H1 (cell line): Measurements from ENCODE around the gene MEX3C. TPM values are rescaled to one million over a fixed set of nuclear protein-coding genes. Genes with fewer than 3 reads are reported as not detected.

ENCODE experiments used
- CTCF ChIA-PET: fragments of 300-600 bp; sonication (Branson Sonifier 250); formaldehyde crosslinking; loops from one replicate; lab custom pipeline; 2021; ENCODE audit not compliant: partially characterized antibody; lab: Charles Lee
- POLR2A ChIA-PET: fragments of 300-600 bp; sonication (Branson Sonifier 250); formaldehyde crosslinking; loops from one replicate; lab custom pipeline; 2021; ENCODE audit warnings: inconsistent platforms; ENCODE audit not compliant: partially characterized antibody; lab: Charles Lee
- DNase-seq, 2 experiments: peaks; one replicate each; pipeline versions ENCODE4 v3.0.0 to v3.0.0-alpha.2; 2010 to 2022; ENCODE audit warnings: low spot score in 2 of 2, low read depth in 1 of 2, mixed read lengths in 1 of 2
- FAIRE-seq: peaks from 2 replicates; lab custom pipeline; 2011; peaks lifted over from hg19 to GRCh38; lab: Jason Lieb, UNC
- H2AFZ ChIP-seq: 2 replicates; pipeline ENCODE4 v1.8.1; 2012; ENCODE audit warnings: low read length, inconsistent platforms
- H2AK5ac ChIP-seq: 2 replicates; pipeline ENCODE4 v1.6.1; 2013; ENCODE audit warnings: low read depth, low read length
- H2BK120ac ChIP-seq: replicated peaks from 2 replicates; pipeline ENCODE3; 2013; ENCODE audit warnings: low read depth, low read length, inconsistent platforms
- H2BK12ac ChIP-seq: 2 replicates; pipeline ENCODE4 v1.6.1; 2013; ENCODE audit warnings: low read depth, low read length
- H2BK15ac ChIP-seq: 2 replicates; pipeline ENCODE4 v1.6.1; 2013; ENCODE audit warnings: low read length
- H2BK20ac ChIP-seq: 2 replicates; pipeline ENCODE4 v1.6.1; 2013; ENCODE audit warnings: low read length
- H2BK5ac ChIP-seq: 2 replicates; pipeline ENCODE4 v1.6.1; 2013; ENCODE audit warnings: low read depth, low read length
- H3K14ac ChIP-seq: 2 replicates; pipeline ENCODE4 v1.6.1; 2013; ENCODE audit warnings: inconsistent platforms; ENCODE audit not compliant: insufficient read length
- H3K18ac ChIP-seq: 2 replicates; pipeline ENCODE4 v1.6.1; 2013; ENCODE audit warnings: low read length; ENCODE audit errors: extremely low read depth
- H3K23ac ChIP-seq: 2 replicates; pipeline ENCODE4 v1.6.1; 2013; ENCODE audit warnings: inconsistent platforms; ENCODE audit not compliant: insufficient read length
- H3K23me2 ChIP-seq: 2 replicates; pipeline ENCODE4 v1.6.1; 2013; ENCODE audit warnings: low read depth, low read length
- H3K27ac ChIP-seq: 2 replicates; pipeline ENCODE4 v1.6.1; 2011; ENCODE audit warnings: low read depth, low read length, inconsistent platforms
- H3K27me3 ChIP-seq, 4 experiments: replicated peaks in 1 of 4; 1 replicate in 1 of 4; 2 replicates in 3 of 4; pipeline versions ENCODE4 v1.6.1 to v1.8.1; 2011 to 2013; ENCODE audit warnings: low read length in 3 of 4, mild to moderate bottlenecking in 3 of 4, inconsistent platforms in 2 of 4, mixed read lengths in 2 of 4, moderate library complexity in 1 of 4; ENCODE audit not compliant: control insufficient read depth in 3 of 4, insufficient read depth in 3 of 4; ENCODE audit errors: extremely low read depth in 1 of 4
- H3K36me3 ChIP-seq, 4 experiments: 2 replicates each; pipeline versions ENCODE4 v1.6.1 to v1.8.1; 2011 to 2013; ENCODE audit warnings: mild to moderate bottlenecking in 4 of 4, low read length in 3 of 4, moderate library complexity in 2 of 4, control low read depth in 1 of 4, inconsistent platforms in 1 of 4; ENCODE audit not compliant: insufficient read depth in 4 of 4, control insufficient read depth in 2 of 4
- H3K4ac ChIP-seq: replicated peaks from 2 replicates; pipeline ENCODE3; 2013; ENCODE audit warnings: low read length, low read depth, mixed read lengths, inconsistent platforms; ENCODE audit not compliant: insufficient read length
- H3K4me1 ChIP-seq, 4 experiments: replicated peaks in 1 of 4; 1 replicate in 1 of 4; 2 replicates in 3 of 4; pipeline versions ENCODE4 v1.6.1 to v1.8.1; 2011 to 2013; ENCODE audit warnings: low read length in 3 of 4, inconsistent platforms in 2 of 4, mixed read lengths in 1 of 4; ENCODE audit not compliant: insufficient read depth in 4 of 4, control insufficient read depth in 3 of 4
- H3K4me2 ChIP-seq, 2 experiments: 2 replicates each; pipeline versions ENCODE4 v1.6.1 to v1.8.1; 2011 to 2013; ENCODE audit warnings: low read depth in 2 of 2, low read length in 2 of 2, control low read depth in 1 of 2, inconsistent platforms in 1 of 2, mild to moderate bottlenecking in 1 of 2; ENCODE audit not compliant: insufficient read depth in 1 of 2
- H3K4me3 ChIP-seq, 4 experiments: fragments of 200-600, 300-600 bp in 1 of 4; sonication (generic), shearing (Covaris generic), sonication (Bioruptor Twin) in 1 of 4; 2 replicates each; pipeline versions ENCODE4 v1.5.1 to v1.8.1; 2011 to 2016; ENCODE audit warnings: low read length in 4 of 4, low read depth in 3 of 4, control low read depth in 2 of 4, inconsistent platforms in 2 of 4, mild to moderate bottlenecking in 2 of 4, mixed read lengths in 1 of 4, moderate library complexity in 1 of 4; ENCODE audit not compliant: insufficient read depth in 2 of 4; ENCODE audit errors: extremely low read depth in 1 of 4
- H3K56ac ChIP-seq: replicated peaks from 2 replicates; pipeline ENCODE3; 2013; ENCODE audit warnings: low read depth, mild to moderate bottlenecking, mixed read lengths, low read length, inconsistent platforms; ENCODE audit not compliant: insufficient read length
- H3K79me1 ChIP-seq: 2 replicates; pipeline ENCODE4 v1.6.1; 2013; ENCODE audit warnings: low read depth, low read length, control low read depth
- H3K79me2 ChIP-seq, 2 experiments: 2 replicates each; pipeline versions ENCODE4 v1.6.1 to v1.8.1; 2012 to 2013; ENCODE audit warnings: low read length in 2 of 2, mild to moderate bottlenecking in 2 of 2, inconsistent platforms in 1 of 2; ENCODE audit not compliant: insufficient read depth in 2 of 2, control insufficient read depth in 1 of 2
- H3K9ac ChIP-seq, 4 experiments: replicated peaks in 1 of 4; 1 replicate in 1 of 4; 2 replicates in 3 of 4; pipeline versions ENCODE4 v1.6.1 to v1.8.1; 2011 to 2013; ENCODE audit warnings: low read depth in 3 of 4, low read length in 3 of 4, control low read depth in 2 of 4, mild to moderate bottlenecking in 2 of 4, moderate library complexity in 2 of 4, inconsistent platforms in 1 of 4; ENCODE audit errors: extremely low read depth in 1 of 4
- H3K9me3 ChIP-seq, 2 experiments: 2 replicates each; pipeline versions ENCODE4 v1.6.1 to v1.8.1; 2012 to 2013; ENCODE audit warnings: mild to moderate bottlenecking in 2 of 2, moderate library complexity in 2 of 2, control low read depth in 1 of 2, inconsistent platforms in 1 of 2, low read depth in 1 of 2, low read length in 1 of 2, mixed read lengths in 1 of 2; ENCODE audit not compliant: insufficient read depth in 2 of 2
- H4K20me1 ChIP-seq, 2 experiments: replicated peaks in 1 of 2; 2 replicates each; pipeline versions ENCODE3 to v1.8.1; 2011 to 2013; ENCODE audit warnings: inconsistent platforms in 2 of 2, low read length in 2 of 2, mild to moderate bottlenecking in 1 of 2; ENCODE audit not compliant: insufficient read depth in 2 of 2, control insufficient read depth in 1 of 2
- H4K5ac ChIP-seq: 2 replicates; pipeline ENCODE4 v1.6.1; 2013; ENCODE audit warnings: low read length, low read depth, mixed read lengths, inconsistent platforms; ENCODE audit not compliant: insufficient read length
- H4K8ac ChIP-seq: 2 replicates; pipeline ENCODE4 v1.8.0; 2013; ENCODE audit warnings: mild to moderate bottlenecking, moderate library complexity, low read length, inconsistent platforms; ENCODE audit not compliant: insufficient read depth; ENCODE audit errors: extremely low read depth
- H4K91ac ChIP-seq: replicated peaks from 2 replicates; pipeline ENCODE3; 2013; ENCODE audit warnings: low read length, mixed read lengths, inconsistent platforms; ENCODE audit not compliant: insufficient read length
- NRF1 ChIP-seq: IDR thresholded peaks from 2 replicates; pipeline ENCODE4 v1.6.1; 2011; ENCODE audit warnings: mild to moderate bottlenecking, low read depth, low read length, improper control_type of control experiment
- TAF7 ChIP-seq: optimal IDR thresholded peaks from 2 replicates; pipeline ENCODE3; 2011; ENCODE audit warnings: low read depth, mild to moderate bottlenecking, inconsistent platforms, low read length, moderate library complexity, borderline replicate concordance
- TEAD4 ChIP-seq: IDR thresholded peaks from 2 replicates; pipeline ENCODE4 v1.6.1; 2012; ENCODE audit warnings: low read depth, low read length, inconsistent platforms, mixed read lengths
- WGBS, 2 experiments: shearing (Covaris generic) in 1 of 2; methylation state at CpG; one replicate each; pipeline versions ENCODE4 v1.1.6 to v1.1.7; 2013 to 2015; ENCODE audit warnings: low lambda C conversion rate in 2 of 2, mixed read lengths in 2 of 2, inconsistent platforms in 1 of 2, low coverage in 1 of 2, missing lambda C conversion rate in 1 of 2; ENCODE audit not compliant: insufficient replicate concordance in 2 of 2, insufficient coverage in 1 of 2, insufficient read length in 1 of 2; ENCODE audit errors: extremely low coverage in 1 of 2, missing lambda C conversion rate in 1 of 2; 5-methylcytosine and 5-hydroxymethylcytosine counted together
- polyA plus RNA-seq, 7 experiments: library from polyadenylated mRNA; depleted of rRNA in 3 of 7; stranded (reverse) in 5 of 7; unstranded in 2 of 7; fragments of >200 nt in 5 of 7; fragments of 200-250 nt in 2 of 7; gene quantifications; 1 replicate in 5 of 7; 2 replicates in 1 of 7; 4 replicates in 1 of 7; pipeline versions ENCODE4 v1.2.1 to v1.2.3, GENCODE V29; 2011 to 2013; ENCODE audit warnings: missing spikeins in 2 of 7, mixed read lengths in 2 of 7
- total RNA-seq: library from RNA; stranded (reverse); fragmentation: NEBNext Ultra II Directional; extraction: Animal tissue kit (Norgen Biotek cat#: 25700); gene quantifications from 2 replicates; pipeline ENCODE4 v1.2.1, GENCODE V29; 2021
- TF ChIP-seq, protein P1 (sequence below), 3 experiments: IDR thresholded peaks; 1 replicate in 2 of 3; 2 replicates in 1 of 3; pipeline versions ENCODE4 v1.5.1 to v1.6.1; 2011; ENCODE audit warnings: low read length in 3 of 3, mild to moderate bottlenecking in 3 of 3, inconsistent platforms in 2 of 3, low read depth in 1 of 3, moderate library complexity in 1 of 3; ENCODE audit not compliant: insufficient read depth in 1 of 3; ENCODE audit errors: control extremely low read depth in 1 of 3
- TF ChIP-seq, protein P2 (sequence below): IDR thresholded peaks from 2 replicates; pipeline ENCODE4 v1.6.1; 2012; ENCODE audit warnings: inconsistent platforms

Gene MEX3C
- total and polyA plus RNA-seq, 2 of the 8 experiments (the other 6 are each of a cell fraction or from before 2014, with no cell fraction given), result 48.2 to 103 TPM

DNA sequence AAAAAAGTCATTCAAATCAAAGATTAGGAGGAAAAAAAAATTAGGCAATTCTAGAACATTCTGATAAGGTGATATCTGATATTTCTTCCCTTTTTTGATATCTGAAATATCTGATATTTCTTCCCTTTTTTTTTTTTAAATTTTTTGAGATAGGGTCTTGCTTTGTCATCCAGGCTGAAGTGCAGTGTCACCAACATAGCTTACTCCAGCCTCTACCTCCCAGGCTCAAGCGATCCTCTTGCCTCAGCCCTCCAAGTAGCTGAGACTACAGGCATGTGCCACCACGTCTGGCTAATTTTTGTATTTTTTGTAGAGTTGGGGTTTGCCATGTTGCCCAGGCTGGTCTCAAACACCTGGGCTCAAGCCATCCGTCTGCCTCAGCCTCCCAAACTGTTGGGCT is 33.9 kb downstream of the MEX3C start:
- Histone ChIP-seq H2AK5ac (peak overlapping the region; percentile 65; the same call in 1 of the 2 replicates), H2BK20ac (no peak overlapping the region), H2BK120ac (no peak overlapping the region), H4K91ac (no peak overlapping the region), H3K79me2 (no peaks in the 10 kb centered on the region), H4K5ac (no peak overlapping the region), H2BK15ac (no peak overlapping the region), H2BK5ac (no peak overlapping the region), H3K4ac (no peak overlapping the region), H3K23me2 (no peaks in the 10 kb centered on the region; the same call in 1 of the 2 replicates), H4K20me1 (no peaks in the 10 kb centered on the region), H3K56ac (no peak overlapping the region), H3K4me2 (no peak overlapping the region), H3K4me3 (no peak overlapping the region), H2BK12ac (no peak overlapping the region), H2AFZ (no peak overlapping the region), H3K14ac (no peak overlapping the region), H3K4me1 (peaks cover 4 to 14% (median 8%) of the 10 kb centered on the region in 4 experiments), H3K36me3 (no peaks in the 10 kb centered on the region), H3K9ac (no peak overlapping the region), H4K8ac (no peak overlapping the region), H3K27ac (no peak overlapping the region), H3K23ac (no peak overlapping the region), H3K27me3 (no peaks in the 10 kb centered on the region; a peak in 2 of 7 replicates), H3K79me1 (no peaks in the 10 kb centered on the region), H3K18ac (no peak overlapping the region), H3K9me3 (no peaks in the 10 kb centered on the region)
- CTCF ChIA-PET, result interaction anchor here (2.3 kb wide), 1 partner anchor 13 kb away, joined by 8 read pairs; no protein-coding TSS in a partner anchor
- DNase-seq (no peak), FAIRE-seq (no peak)
- POLR2A ChIA-PET, result interaction anchor here (1.8 to 2.5 kb wide), 3 partner anchors 18 to 33 kb away, joined by 3 to 6 read pairs (median 6); no protein-coding TSS in a partner anchor
- WGBS, 2 experiments, result 88% methylated on average over 3 of the region's 3 CpGs; no CpG with 5 or more reads in 1 of the 2 experiments
- TF ChIP-seq, protein P1, sequence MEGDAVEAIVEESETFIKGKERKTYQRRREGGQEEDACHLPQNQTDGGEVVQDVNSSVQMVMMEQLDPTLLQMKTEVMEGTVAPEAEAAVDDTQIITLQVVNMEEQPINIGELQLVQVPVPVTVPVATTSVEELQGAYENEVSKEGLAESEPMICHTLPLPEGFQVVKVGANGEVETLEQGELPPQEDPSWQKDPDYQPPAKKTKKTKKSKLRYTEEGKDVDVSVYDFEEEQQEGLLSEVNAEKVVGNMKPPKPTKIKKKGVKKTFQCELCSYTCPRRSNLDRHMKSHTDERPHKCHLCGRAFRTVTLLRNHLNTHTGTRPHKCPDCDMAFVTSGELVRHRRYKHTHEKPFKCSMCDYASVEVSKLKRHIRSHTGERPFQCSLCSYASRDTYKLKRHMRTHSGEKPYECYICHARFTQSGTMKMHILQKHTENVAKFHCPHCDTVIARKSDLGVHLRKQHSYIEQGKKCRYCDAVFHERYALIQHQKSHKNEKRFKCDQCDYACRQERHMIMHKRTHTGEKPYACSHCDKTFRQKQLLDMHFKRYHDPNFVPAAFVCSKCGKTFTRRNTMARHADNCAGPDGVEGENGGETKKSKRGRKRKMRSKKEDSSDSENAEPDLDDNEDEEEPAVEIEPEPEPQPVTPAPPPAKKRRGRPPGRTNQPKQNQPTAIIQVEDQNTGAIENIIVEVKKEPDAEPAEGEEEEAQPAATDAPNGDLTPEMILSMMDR (IDR thresholded peaks at IDR 0.05; ENCODE audit: control extremely low read depth in 1 of 3, insufficient read depth in 1 of 3, low read depth in 1 of 3, low read length in 3 of 3), result no peak
- no peak for TF ChIP-seq TEAD4
- TF ChIP-seq TAF7, result no peak
- TF ChIP-seq, protein P2, sequence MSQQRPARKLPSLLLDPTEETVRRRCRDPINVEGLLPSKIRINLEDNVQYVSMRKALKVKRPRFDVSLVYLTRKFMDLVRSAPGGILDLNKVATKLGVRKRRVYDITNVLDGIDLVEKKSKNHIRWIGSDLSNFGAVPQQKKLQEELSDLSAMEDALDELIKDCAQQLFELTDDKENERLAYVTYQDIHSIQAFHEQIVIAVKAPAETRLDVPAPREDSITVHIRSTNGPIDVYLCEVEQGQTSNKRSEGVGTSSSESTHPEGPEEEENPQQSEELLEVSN, result no peak
- no peak for TF ChIP-seq NRF1
